DOHH2 (cell line): ENCODE results near the gene BATF2.
"Not testable (repeated sequence)": the region's sequence is repeated elsewhere in the genome, so short reads cannot be mapped to it uniquely, and the experiment has no call there.

Experiments
- H3F3A ChIP-seq: fragments of 200-600 bp; sonication (generic), shearing (Covaris generic); 2 replicates; pipeline ENCODE4 v1.6.0; 2016; ENCODE audit warnings: antibody characterized with exemption, mild to moderate bottlenecking; ENCODE audit not compliant: control insufficient read depth, insufficient read depth
- H3K27ac ChIP-seq: fragments of 200-600 bp; sonication (generic); 2 replicates; pipeline ENCODE4 v1.5.1; 2014; ENCODE audit warnings: low read depth, mild to moderate bottlenecking, low read length, moderate library complexity
- H3K27me3 ChIP-seq: fragments of 200-600 bp; sonication (generic); 2 replicates; pipeline ENCODE4 v1.6.1; 2014; ENCODE audit warnings: mild to moderate bottlenecking, low read length, mixed read lengths; ENCODE audit not compliant: control insufficient read depth
- H3K36me3 ChIP-seq: fragments of 200-600 bp; sonication (generic); 2 replicates; pipeline ENCODE4 v1.6.1; 2014; ENCODE audit warnings: mild to moderate bottlenecking, low read length, moderate library complexity, mixed read lengths; ENCODE audit not compliant: control insufficient read depth
- H3K4me1 ChIP-seq: fragments of 200-600 bp; sonication (generic); 2 replicates; pipeline ENCODE4 v1.6.1; 2014; ENCODE audit warnings: mild to moderate bottlenecking, low read length, mixed read lengths; ENCODE audit not compliant: control insufficient read depth
- H3K4me2 ChIP-seq: fragments of 200-600 bp; sonication (generic); 2 replicates; pipeline ENCODE4 v1.6.0; 2014; ENCODE audit warnings: mild to moderate bottlenecking, low read length, moderate library complexity
- H3K4me3 ChIP-seq: fragments of 200-600 bp; sonication (generic); 2 replicates; pipeline ENCODE4 v1.5.1; 2014; ENCODE audit warnings: mild to moderate bottlenecking, low read length, mixed read lengths
- H3K79me2 ChIP-seq: fragments of 200-600 bp; sonication (generic); 2 replicates; pipeline ENCODE4 v1.6.1; 2014; ENCODE audit warnings: mild to moderate bottlenecking, low read length, mixed read lengths; ENCODE audit not compliant: control insufficient read depth
- H3K9me2 ChIP-seq: fragments of 200-600 bp; sonication (generic); replicated peaks from 2 replicates; pipeline ENCODE4 v1.6.1; 2014; ENCODE audit warnings: mild to moderate bottlenecking, low read length, mixed read lengths; ENCODE audit not compliant: control insufficient read depth
- H3K9me3 ChIP-seq: fragments of 200-600 bp; sonication (generic); 2 replicates; pipeline ENCODE4 v1.6.1; 2014; ENCODE audit warnings: antibody characterized with exemption, low read length, mixed read lengths; ENCODE audit not compliant: control insufficient read depth, insufficient read depth
- H4K20me1 ChIP-seq: fragments of 200-600 bp; sonication (generic); 2 replicates; pipeline ENCODE4 v1.6.0; 2014; ENCODE audit warnings: low read depth, mild to moderate bottlenecking, antibody characterized with exemption, low read length, moderate library complexity; ENCODE audit not compliant: control insufficient read depth, insufficient read depth
- CTCF ChIP-seq: fragments of 200-600 bp; sonication (generic); IDR thresholded peaks from one replicate; pipeline ENCODE4 v1.5.1; 2014; ENCODE audit warnings: antibody characterized with exemption, mild to moderate bottlenecking, low read depth, low read length; ENCODE audit not compliant: poor library complexity, severe bottlenecking
- EZH2phosphoT487 ChIP-seq: fragments of 200-600 bp; sonication (generic); IDR thresholded peaks from 2 replicates; pipeline ENCODE4 v1.6.1; 2017; ENCODE audit warnings: borderline replicate concordance, mild to moderate bottlenecking, antibody characterized with exemption, low read length, moderate library complexity, mixed read lengths

Gene BATF2

GRCh38 chr11:65008873-65009272, 12.1 kb upstream of the BATF2 start:
- no peak overlapping the region for H3K4me2 ChIP-seq
- peaks cover 14% of the 10 kb centered on the region for H3K4me1 ChIP-seq
- H3K27ac ChIP-seq, result no peak overlapping the region
- no peaks in the 10 kb centered on the region for H3K79me2 ChIP-seq
- no peaks in the 10 kb centered on the region for H3K36me3 ChIP-seq
- H3F3A ChIP-seq, result peaks cover 6% of the 10 kb centered on the region; the same call in 1 of the 2 replicates
- H3K9me2 ChIP-seq, result no peaks in the 10 kb centered on the region
- no peaks in the 10 kb centered on the region for H3K27me3 ChIP-seq
- H3K9me3 ChIP-seq, result no peaks in the 10 kb centered on the region
- no peaks in the 10 kb centered on the region for H4K20me1 ChIP-seq
- H3K4me3 ChIP-seq, result no peak overlapping the region
- no peak for TF ChIP-seq CTCF
- no peak for TF ChIP-seq EZH2phosphoT487

- no peak for TF ChIP-seq CTCF
- TF ChIP-seq EZH2phosphoT487, result no peak
- Histone ChIP-seq H3K79me2 (no peaks in the 10 kb centered on the region), H3K36me3 (no peaks in the 10 kb centered on the region), H4K20me1 (no peaks in the 10 kb centered on the region), H3K9me3 (no peaks in the 10 kb centered on the region), H3K9me2 (no peaks in the 10 kb centered on the region), H3K4me1 (peaks cover 10% of the 10 kb centered on the region), H3K4me2 (no peak overlapping the region), H3K4me3 (no peak overlapping the region), H3K27ac (no peak overlapping the region), H3K27me3 (no peaks in the 10 kb centered on the region), H3F3A (peaks cover 3% of the 10 kb centered on the region; the same call in 1 of the 2 replicates)
These were observed 11.2 kb upstream of the BATF2 start for GRCh38 chr11:65008016-65008415.

GRCh38 chr11:65003968-65004367, 7.2 kb upstream of the BATF2 start:
- not testable (repeated sequence) for H3K4me3 ChIP-seq, H3K27me3 ChIP-seq, H4K20me1 ChIP-seq, H3F3A ChIP-seq, H3K4me2 ChIP-seq, H3K4me1 ChIP-seq, H3K36me3 ChIP-seq, H3K27ac ChIP-seq, H3K79me2 ChIP-seq, H3K9me3 ChIP-seq, H3K9me2 ChIP-seq

GRCh38 chr11:65003282-65003681, 6.5 kb upstream of the BATF2 start:
- H3K9me2 ChIP-seq, result no peaks in the 10 kb centered on the region
- TF ChIP-seq EZH2phosphoT487 (no peak), CTCF (no peak)
- no peak overlapping the region for H3K4me2 ChIP-seq
- H3F3A ChIP-seq, result no peaks in the 10 kb centered on the region
- no peaks in the 10 kb centered on the region for H4K20me1 ChIP-seq
- no peak overlapping the region for H3K27ac ChIP-seq
- H3K4me1 ChIP-seq, result peaks cover 10% of the 10 kb centered on the region
- no peaks in the 10 kb centered on the region for H3K27me3 ChIP-seq
- H3K9me3 ChIP-seq, result no peaks in the 10 kb centered on the region
- no peak overlapping the region for H3K4me3 ChIP-seq
- no peaks in the 10 kb centered on the region for H3K36me3 ChIP-seq
- no peaks in the 10 kb centered on the region for H3K79me2 ChIP-seq
